B cell (primary cell): ENCODE measurements around the gene FKBP8.
"Not testable (repeated sequence)": the region's sequence is repeated elsewhere in the genome, so short reads cannot be mapped to it uniquely, and the experiment has no call there.

ENCODE experiments used
- EZH2 ChIP-seq: IDR thresholded peaks from 2 replicates; pipeline ENCODE4 v1.6.1; 2012; ENCODE audit warnings: borderline replicate concordance, low read depth, mild to moderate bottlenecking, moderate library complexity, low read length; ENCODE audit not compliant: insufficient read depth, poor library complexity, severe bottlenecking
- TF ChIP-seq, protein P1 (sequence below): fragments of 200-600 bp; IDR thresholded peaks from one replicate; pipeline ENCODE4 v1.8.0; 2022; ENCODE audit warnings: antibody characterized with exemption, mild to moderate bottlenecking

DNA sequence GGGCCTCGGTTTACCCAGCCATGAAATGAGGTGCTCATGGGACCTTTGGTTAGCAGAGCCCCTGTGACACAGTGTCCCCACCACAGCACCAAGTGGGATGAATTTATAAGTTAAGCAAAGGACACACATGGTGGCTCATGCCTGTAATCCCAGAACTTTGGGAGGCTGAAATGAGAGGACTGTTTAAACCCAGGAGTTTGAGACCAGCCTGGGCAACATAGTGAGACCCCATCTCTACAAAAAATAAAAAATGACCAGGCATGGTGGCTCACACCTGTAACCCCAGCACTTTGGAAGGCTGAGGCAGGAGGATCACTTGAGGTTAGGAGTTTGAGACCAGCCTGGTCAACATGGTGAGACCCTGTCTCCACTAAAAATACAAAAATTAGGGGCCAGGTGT is 3.2 kb downstream of the FKBP8 start:
- TF ChIP-seq, protein P1, sequence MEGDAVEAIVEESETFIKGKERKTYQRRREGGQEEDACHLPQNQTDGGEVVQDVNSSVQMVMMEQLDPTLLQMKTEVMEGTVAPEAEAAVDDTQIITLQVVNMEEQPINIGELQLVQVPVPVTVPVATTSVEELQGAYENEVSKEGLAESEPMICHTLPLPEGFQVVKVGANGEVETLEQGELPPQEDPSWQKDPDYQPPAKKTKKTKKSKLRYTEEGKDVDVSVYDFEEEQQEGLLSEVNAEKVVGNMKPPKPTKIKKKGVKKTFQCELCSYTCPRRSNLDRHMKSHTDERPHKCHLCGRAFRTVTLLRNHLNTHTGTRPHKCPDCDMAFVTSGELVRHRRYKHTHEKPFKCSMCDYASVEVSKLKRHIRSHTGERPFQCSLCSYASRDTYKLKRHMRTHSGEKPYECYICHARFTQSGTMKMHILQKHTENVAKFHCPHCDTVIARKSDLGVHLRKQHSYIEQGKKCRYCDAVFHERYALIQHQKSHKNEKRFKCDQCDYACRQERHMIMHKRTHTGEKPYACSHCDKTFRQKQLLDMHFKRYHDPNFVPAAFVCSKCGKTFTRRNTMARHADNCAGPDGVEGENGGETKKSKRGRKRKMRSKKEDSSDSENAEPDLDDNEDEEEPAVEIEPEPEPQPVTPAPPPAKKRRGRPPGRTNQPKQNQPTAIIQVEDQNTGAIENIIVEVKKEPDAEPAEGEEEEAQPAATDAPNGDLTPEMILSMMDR, result not testable (repeated sequence)
- not testable (repeated sequence) for TF ChIP-seq EZH2
